K562 (cell line): ENCODE data around the gene LYSMD1. TPM values are rescaled to one million over a fixed set of nuclear protein-coding genes. Genes with fewer than 3 reads are reported as not detected.

Experiments used
- BCLAF1 ChIP-seq, 2 experiments: fragments of 450-650 bp in 1 of 2; IDR thresholded peaks; 2 replicates each; pipeline ENCODE4 v1.6.1; 2011 to 2017; ENCODE audit warnings: low read depth in 2 of 2, antibody characterized with exemption in 1 of 2, borderline replicate concordance in 1 of 2, low read length in 1 of 2, mild to moderate bottlenecking in 1 of 2, mixed read lengths in 1 of 2; ENCODE audit not compliant: control insufficient read depth in 1 of 2
- CC2D1A ChIP-seq: fragments of 450-650 bp; IDR thresholded peaks from 2 replicates; pipeline ENCODE4 v1.6.1; 2017; ENCODE audit warnings: mild to moderate bottlenecking
- ELK3 ChIP-seq: fragments of 450-650 bp; formaldehyde crosslinking; IDR thresholded peaks from 2 replicates; pipeline ENCODE4 v1.4.0; 2020; ENCODE audit warnings: mild to moderate bottlenecking
- HBP1 ChIP-seq: fragments of 450-650 bp; formaldehyde crosslinking; IDR thresholded peaks from 2 replicates; pipeline ENCODE4 v1.4.0; 2022; ENCODE audit warnings: missing genetic modification characterization
- HDGF ChIP-seq: fragments of 450-650 bp; IDR thresholded peaks from 2 replicates; pipeline ENCODE4 v1.6.1; 2016
- HMBOX1 ChIP-seq: sonication (generic); IDR thresholded peaks from 2 replicates; pipeline ENCODE4 v1.6.1; 2016
- JUNB ChIP-seq: fragments of 450-650 bp; formaldehyde crosslinking; conservative IDR thresholded peaks from 2 replicates; pipeline ENCODE4 v1.4.0; 2020; ENCODE audit warnings: mild to moderate bottlenecking
- KDM1A ChIP-seq, 2 experiments: fragments of 450-650 bp; IDR thresholded peaks; 2 replicates each; pipeline ENCODE4 v1.6.1; 2016; ENCODE audit warnings: mild to moderate bottlenecking in 2 of 2
- KHSRP ChIP-seq: fragments of 450-650 bp; IDR thresholded peaks from 2 replicates; pipeline ENCODE4 v1.6.1; 2017
- MEF2D ChIP-seq: conservative IDR thresholded peaks from 2 replicates; pipeline ENCODE4 v1.6.1; 2016; ENCODE audit warnings: low read depth, missing genetic modification characterization, missing compliant biosample characterization
- MLLT1 ChIP-seq, 2 experiments: fragments of 450-650 bp; IDR thresholded peaks; 2 replicates each; pipeline ENCODE4 v1.6.1; 2016
- PRDM10 ChIP-seq: fragments of 450-650 bp; IDR thresholded peaks from 2 replicates; pipeline ENCODE4 v1.6.1; 2018; ENCODE audit not compliant: partially characterized antibody
- ZBTB5 ChIP-seq: fragments of 450-650 bp; IDR thresholded peaks from 2 replicates; pipeline ENCODE4 v1.6.1; 2017; ENCODE audit warnings: antibody characterized with exemption
- polyA plus RNA-seq, 8 experiments: library from polyadenylated mRNA; depleted of rRNA in 4 of 8; stranded (reverse) in 5 of 8; unstranded in 3 of 8; fragments of >200 nt; fragmentation: Nextera tagmentation in 2 of 8; fragmentation: Illumina TruSeq in 1 of 8; extraction: Ambion mirVana in 2 of 8; extraction: Trizol in 1 of 8; gene quantifications; 2 replicates each; pipeline versions ENCODE4 v1.2.1 to v1.2.3, GENCODE V29; 2011 to 2014; ENCODE audit warnings: inconsistent platforms in 1 of 8, missing spikeins in 1 of 8
- total RNA-seq, 7 experiments: library from RNA; depleted of rRNA in 6 of 7; stranded (reverse); fragments of >200 nt in 6 of 7; fragmentation: Illumina TruSeq in 2 of 7; extraction: Trizol in 2 of 7; gene quantifications; 2 replicates each; pipeline versions ENCODE4 v1.2.1 to v1.2.3, GENCODE V29; 2011 to 2021; ENCODE audit warnings: low replicate concordance in 1 of 7

LYSMD1 gene
- total and polyA plus RNA-seq, 9 of the 15 experiments (the other 6 are each of a cell fraction or from before 2014, with no cell fraction given): 2.2 to 9.4 (median 6.0) TPM

GRCh38 chr1:151165281-151165737, 393 bp downstream of the LYSMD1 start (continued):
- 0 out of 2 replicates have a peak, but pooled peaks have one; percentile 48 for TF ChIP-seq MEF2D (tag)
- no peak for TF ChIP-seq HMBOX1
- 0 out of 2 replicates have a peak, but pooled peaks have one; percentile 18 for TF ChIP-seq KHSRP
- peak; percentile 76; the same call in 1 of the 2 replicates for TF ChIP-seq HDGF
- TF ChIP-seq PRDM10: peak; percentile 98
- no peak for TF ChIP-seq ELK3 (CRISPR knock-in tag)
- peak in 1 of 2 experiments; percentile 75; a peak in 1 of 4 replicates for TF ChIP-seq MLLT1 (IDR thresholded peaks at IDR 0.05)
- TF ChIP-seq CC2D1A: peak; percentile 40; the same call in 1 of the 2 replicates
- TF ChIP-seq JUNB (CRISPR knock-in tag): no peak
- 0 out of 2 replicates have a peak, but pooled peaks have one; percentile 18 for TF ChIP-seq HBP1 (CRISPR knock-in tag)
- peak; percentile 45 to 57; a peak in 3 of 4 replicates for TF ChIP-seq KDM1A (IDR thresholded peaks at IDR 0.05)
- peak in 1 of 2 experiments; percentile 64; a peak in 1 of 4 replicates for TF ChIP-seq BCLAF1 (IDR thresholded peaks at IDR 0.05; ENCODE audit: borderline replicate concordance in 1 of 2, control insufficient read depth in 1 of 2, low read depth in 2 of 2, low read length in 1 of 2)
- 0 out of 2 replicates have a peak, but pooled peaks have one; percentile 20 for TF ChIP-seq ZBTB5
